Activated CD4-positive, alpha-beta T cell treated with anti-CD3 and anti-CD28 coated beads for 36 hours (primary cell): Measurements from ENCODE around the gene CAMK4. TPM values are rescaled to one million over a fixed set of nuclear protein-coding genes. Genes with fewer than 3 reads are reported as not detected.

Experiments
- ATAC-seq: fragments of 200-7000 bp; cut with Tn5 transposase; one replicate; pipeline ENCODE4 v1.10.0; 2021; ENCODE audit warnings: mild to moderate bottlenecking, moderate library complexity
- CTCF ChIA-PET: fragments of 350-600 bp; sonication (Branson Sonifier 250); formaldehyde crosslinking; loops from one replicate; lab custom pipeline; 2021; ENCODE audit warnings: antibody characterized with exemption; lab: Charles Lee
- POLR2A ChIA-PET: fragments of 350-600 bp; sonication (Branson Sonifier 250); formaldehyde crosslinking; loops from one replicate; lab custom pipeline; 2021; ENCODE audit warnings: antibody characterized with exemption, inconsistent platforms; lab: Charles Lee
- DNase-seq: peaks from one replicate; pipeline ENCODE4 v3.0.0-alpha.2; 2020
- H3K27ac Mint-ChIP-seq: one replicate; pipeline ENCODE4 v1.8.0; 2021; ENCODE audit warnings: mixed read lengths
- H3K27me3 Mint-ChIP-seq: one replicate; pipeline ENCODE4 v1.8.0; 2021; ENCODE audit warnings: mixed read lengths
- H3K36me3 Mint-ChIP-seq: one replicate; pipeline ENCODE4 v1.8.0; 2021; ENCODE audit warnings: low read depth, mixed read lengths
- H3K4me1 Mint-ChIP-seq: one replicate; pipeline ENCODE4 v1.8.0; 2021; ENCODE audit warnings: mixed read lengths
- H3K4me3 Mint-ChIP-seq: one replicate; pipeline ENCODE4 v1.8.0; 2021; ENCODE audit warnings: mild to moderate bottlenecking, moderate library complexity, mixed read lengths
- H3K9me3 Mint-ChIP-seq: one replicate; pipeline ENCODE4 v1.8.0; 2021; ENCODE audit warnings: low read depth, mixed read lengths
- intact Hi-C, 2 experiments: fragments of 100-400 bp; cut with DNase I in 1 of 2; cut with micrococcal nuclease in 1 of 2; formaldehyde crosslinking; loops; one replicate each; pipeline versions ENCODE4 v1.14.2 to v1.15.1; 2022 to 2024; cut with DNase I, micrococcal nuclease
- total RNA-seq, 2 experiments: library from RNA; stranded (reverse); gene quantifications; one replicate each; pipeline ENCODE4 v1.2.3, GENCODE V29; 2021

CAMK4 gene
- total RNA-seq, 2 experiments from 2014 or later, result 49.4 to 53.1 TPM

DNA sequence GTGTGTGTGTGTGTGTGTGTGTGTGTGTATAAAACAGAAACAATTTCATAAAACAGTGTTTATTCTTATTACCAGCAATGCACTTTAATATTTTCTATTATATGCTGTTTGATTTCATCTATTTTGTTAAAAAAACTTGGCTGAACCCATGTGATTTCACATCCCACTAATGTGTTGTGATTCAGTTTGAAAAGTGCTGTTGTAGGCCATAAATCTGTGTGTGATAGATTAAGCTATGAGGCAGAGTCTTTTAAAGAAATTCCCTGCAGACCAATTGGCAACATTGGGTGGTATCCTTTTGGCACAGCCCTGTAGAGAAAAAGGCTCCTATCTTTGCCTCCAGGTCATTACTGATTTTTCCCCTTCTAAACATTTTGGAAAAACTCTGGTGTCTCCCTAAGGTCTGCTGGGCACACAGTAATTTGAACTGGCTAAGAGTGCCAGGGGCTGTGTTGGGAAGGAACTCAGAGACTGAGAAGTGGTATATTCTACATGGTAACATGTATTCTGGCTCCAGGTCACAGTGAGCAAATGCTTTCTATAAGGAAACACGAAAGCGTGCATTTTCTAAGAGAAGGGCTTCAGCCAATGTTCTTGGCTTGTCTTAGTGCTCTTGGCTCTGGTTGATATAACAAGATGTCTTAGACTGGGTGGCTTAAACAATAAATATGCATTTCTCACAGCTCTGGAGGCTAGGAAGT, 4.5 kb downstream of the CAMK4 start:
- intact Hi-C loops, result loop anchor here (5.0 to 10.0 kb wide), 4 partner anchors 71 to 1636 kb away; partner anchors contain the start of genes NREP (in 1 of the 2), SLC25A46 (in 1 of the 2) and SRP19 (in 1 of the 2)
- ATAC-seq, result no peak
- POLR2A ChIA-PET, result no interaction called here
- H3K36me3 Mint-ChIP-seq, result peaks cover 22% of the 10 kb centered on the region
- no peak for DNase-seq
- no peaks in the 10 kb centered on the region for H3K9me3 Mint-ChIP-seq
- CTCF ChIA-PET, result interaction anchor here (0.7 to 2.7 kb wide), 5 partner anchors 26 to 95 kb away, joined by 3 to 23 read pairs (median 7); no protein-coding TSS in a partner anchor
- no peaks in the 10 kb centered on the region for H3K27me3 Mint-ChIP-seq
- peaks cover 57% of the 10 kb centered on the region for H3K4me1 Mint-ChIP-seq
- H3K27ac Mint-ChIP-seq, result peak overlapping the region; percentile 96
- H3K4me3 Mint-ChIP-seq, result peak overlapping the region; percentile 69

DNA sequence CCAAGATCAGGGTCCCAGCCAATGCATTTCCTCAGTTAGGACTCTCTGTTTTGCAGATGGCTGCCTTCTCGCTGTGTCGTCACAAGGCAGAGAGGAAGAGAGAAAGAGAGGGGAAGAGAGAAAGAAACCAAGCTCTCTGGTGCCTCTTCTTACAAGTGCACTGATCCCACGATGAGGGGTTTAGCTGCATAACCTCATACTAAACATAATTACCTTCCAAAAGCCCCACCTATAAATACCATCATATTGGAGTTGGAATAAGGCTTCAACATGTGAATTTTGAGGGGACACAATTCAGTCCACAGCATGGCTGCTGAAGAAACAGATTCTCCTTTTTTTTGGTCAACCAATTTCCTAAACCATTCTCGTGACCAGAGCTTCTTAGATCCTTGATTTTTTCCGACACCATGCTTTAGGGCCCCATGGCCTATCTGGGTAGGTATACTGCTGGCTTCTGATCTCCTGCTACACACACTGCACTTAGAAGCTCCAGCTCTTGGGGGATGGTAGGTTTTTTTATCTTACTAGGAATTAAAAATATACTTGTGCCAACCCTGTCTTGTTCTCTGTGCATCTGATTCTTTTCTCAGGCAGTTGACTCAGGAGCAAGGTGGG, 5.1 kb downstream of the CAMK4 start:
- peaks cover 24% of the 10 kb centered on the region for H3K36me3 Mint-ChIP-seq

DNA sequence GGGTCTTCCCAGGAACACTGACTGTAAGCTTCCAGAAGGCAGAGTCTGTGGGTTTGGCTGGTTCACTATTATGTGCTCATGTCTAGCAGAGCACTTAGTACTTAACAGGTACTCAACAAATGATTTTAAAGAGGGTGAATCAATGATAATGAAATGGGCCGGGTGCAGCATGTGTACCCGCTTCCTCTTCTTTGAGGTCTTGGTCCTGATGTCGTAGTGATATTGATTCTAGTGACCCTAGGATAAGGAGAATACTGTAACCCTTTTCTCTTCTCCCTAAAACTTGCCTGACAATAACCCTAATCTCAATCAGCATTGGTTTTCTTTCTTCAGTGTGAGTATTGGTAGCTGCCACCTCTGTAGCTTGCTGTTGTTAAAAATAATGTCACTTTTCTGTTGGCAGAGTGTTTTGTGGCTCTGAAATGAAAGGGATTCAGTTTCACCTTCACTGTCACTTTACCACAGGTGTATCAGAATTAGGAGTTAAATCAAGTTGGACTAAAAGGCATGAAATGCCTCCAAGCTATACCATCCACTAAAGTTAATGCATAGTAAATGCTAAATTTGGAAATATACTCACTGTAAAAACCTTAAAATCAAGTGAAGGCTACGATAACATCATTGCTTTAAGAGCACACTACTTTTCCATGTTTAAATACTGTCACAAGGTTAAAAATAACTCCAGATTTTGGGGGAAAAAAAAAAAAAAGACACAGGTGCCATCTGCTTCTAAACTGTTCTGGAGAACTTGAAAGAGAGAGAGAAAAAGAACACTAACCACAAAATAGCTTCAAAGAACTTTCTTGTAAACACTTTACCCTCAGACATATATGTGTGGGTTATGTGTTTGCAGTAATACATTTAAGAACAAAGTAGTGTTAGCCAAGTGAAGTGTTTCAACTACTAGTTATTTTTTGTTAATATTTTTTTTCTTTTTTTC, 6.0 kb downstream of the CAMK4 start:
- intact Hi-C loops, result loop anchor here (1.0 to 10.0 kb wide), 9 partner anchors 24 to 1815 kb away; partner anchors contain the start of genes NREP (in 1 of the 2), SLC25A46 (in 1 of the 2) and SRP19 (in 1 of the 2)
- H3K36me3 Mint-ChIP-seq, result peaks cover 21% of the 10 kb centered on the region
- DNase-seq (peak; percentile 36), ATAC-seq (peak; percentile 49)
- ChIA-PET CTCF (interaction anchor here (0.6 to 2.7 kb wide), 16 partner anchors 7 to 87 kb away, joined by 3 to 23 read pairs (median 3); no protein-coding TSS in a partner anchor), POLR2A (interaction anchor here (0.7 to 1.6 kb wide), 3 partner anchors 20 to 24 kb away, joined by 5 to 14 read pairs (median 6); no protein-coding TSS in a partner anchor)
- H3K9me3 Mint-ChIP-seq, result no peaks in the 10 kb centered on the region
- H3K4me3 Mint-ChIP-seq, result peak overlapping the region; percentile 69
- no peaks in the 10 kb centered on the region for H3K27me3 Mint-ChIP-seq
- H3K27ac Mint-ChIP-seq, result peak overlapping the region; percentile 96
- peaks cover 71% of the 10 kb centered on the region for H3K4me1 Mint-ChIP-seq

More for the DNA sequence above, 5.1 kb downstream of the CAMK4 start:
- no peaks in the 10 kb centered on the region for H3K9me3 Mint-ChIP-seq
- intact Hi-C loops, result loop anchor here (5.0 to 10.0 kb wide), 4 partner anchors 72 to 1635 kb away; partner anchors contain the start of genes NREP (in 1 of the 2), SLC25A46 (in 1 of the 2) and SRP19 (in 1 of the 2)
- H3K27me3 Mint-ChIP-seq, result no peaks in the 10 kb centered on the region
- H3K4me1 Mint-ChIP-seq, result peaks cover 63% of the 10 kb centered on the region
- ATAC-seq, result no peak
- DNase-seq, result peak; percentile 44
- ChIA-PET POLR2A (interaction anchor here (1.1 to 1.6 kb wide), 2 partner anchors 24 to 25 kb away, joined by 5 to 14 read pairs; no protein-coding TSS in a partner anchor), CTCF (interaction anchor here (0.6 to 2.7 kb wide), 12 partner anchors 8 to 95 kb away, joined by 3 to 23 read pairs (median 4); no protein-coding TSS in a partner anchor)
- H3K27ac Mint-ChIP-seq, result peak overlapping the region; percentile 96
- peak overlapping the region; percentile 69 for H3K4me3 Mint-ChIP-seq

DNA sequence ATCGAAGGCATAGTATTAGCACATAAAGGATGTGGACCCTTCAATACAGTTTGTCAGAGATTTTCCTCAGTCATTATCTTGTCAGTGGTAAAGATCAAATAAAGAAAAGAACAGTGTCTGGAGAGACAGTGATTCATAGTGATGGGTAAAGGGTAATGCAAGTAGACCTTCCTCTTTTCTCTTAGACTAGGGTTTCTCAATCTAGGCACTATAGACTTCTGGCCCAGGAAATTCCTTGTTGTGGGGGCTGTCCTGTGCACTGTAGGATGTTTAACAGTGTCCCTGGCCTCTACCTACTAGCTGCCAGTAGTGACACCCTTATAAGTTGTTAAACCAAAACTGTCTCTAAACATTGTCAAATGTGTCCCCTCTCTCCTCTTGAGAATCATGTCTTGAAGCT, 6.9 kb downstream of the CAMK4 start:
- H3K9me3 Mint-ChIP-seq, result no peaks in the 10 kb centered on the region
- POLR2A ChIA-PET, result no interaction called here
- H3K27ac Mint-ChIP-seq, result peak overlapping the region; percentile 81
- H3K27me3 Mint-ChIP-seq, result no peaks in the 10 kb centered on the region
- peak overlapping the region; percentile 31 for H3K4me3 Mint-ChIP-seq
- DNase-seq, result no peak
- CTCF ChIA-PET, result interaction anchor here (0.8 to 2.7 kb wide), 8 partner anchors 15 to 88 kb away, joined by 3 to 23 read pairs (median 6); no protein-coding TSS in a partner anchor
- ATAC-seq, result peak; percentile 15
- H3K36me3 Mint-ChIP-seq, result peaks cover 18% of the 10 kb centered on the region
- intact Hi-C loops, result loop anchor here (2.0 to 10.0 kb wide), 4 partner anchors 24 to 1816 kb away; no protein-coding TSS in a partner anchor
- peaks cover 81% of the 10 kb centered on the region for H3K4me1 Mint-ChIP-seq

DNA sequence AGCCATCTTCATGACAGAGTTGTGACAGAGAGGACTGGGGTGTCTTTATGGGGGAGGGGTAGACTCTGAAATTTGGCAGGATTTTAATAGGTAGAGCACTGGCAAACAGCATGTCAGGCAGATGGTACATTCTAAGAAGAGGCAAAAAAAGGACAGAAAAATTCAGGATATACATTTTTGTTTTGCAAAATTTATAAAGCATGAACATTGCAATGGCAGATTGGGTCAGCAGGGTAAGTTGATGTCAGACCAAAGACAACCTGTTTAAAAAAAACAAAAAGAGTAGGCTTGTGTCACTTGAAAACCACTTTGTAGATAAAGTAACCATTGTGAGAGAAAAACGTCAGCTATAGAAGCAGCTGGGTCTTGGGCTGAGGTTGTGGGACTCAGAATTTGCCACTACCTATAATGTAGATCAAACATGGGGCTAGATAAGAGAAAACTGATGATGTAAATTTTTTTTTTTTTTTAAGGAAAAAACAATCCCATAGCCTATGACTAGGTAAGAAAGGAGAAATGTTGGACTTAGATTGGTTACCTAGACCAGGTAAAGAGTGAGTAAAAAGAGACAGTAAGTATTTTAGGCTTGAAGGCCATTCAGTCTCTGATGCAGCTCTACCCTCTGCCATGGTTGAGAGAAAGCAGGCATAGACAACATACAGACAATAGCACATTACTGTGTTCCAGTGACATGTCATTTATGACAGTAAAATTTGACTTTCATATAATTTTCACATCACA, 8.3 kb downstream of the CAMK4 start:
- ATAC-seq (peak; percentile 14), DNase-seq (no peak)
- H3K27ac Mint-ChIP-seq, result peak overlapping the region; percentile 91
- peaks cover 91% of the 10 kb centered on the region for H3K4me1 Mint-ChIP-seq
- POLR2A ChIA-PET, result interaction anchor here (0.6 to 1.1 kb wide), 5 partner anchors 8 to 23 kb away, joined by 3 to 7 read pairs (median 4); partner anchors contain the start of gene CAMK4
- CTCF ChIA-PET, result interaction anchor here (1.2 to 2.4 kb wide), 3 partner anchors 8 to 22 kb away, joined by 3 to 11 read pairs (median 4); partner anchors contain the start of gene CAMK4
- H3K36me3 Mint-ChIP-seq, result peaks cover 16% of the 10 kb centered on the region
- no peaks in the 10 kb centered on the region for H3K9me3 Mint-ChIP-seq
- H3K27me3 Mint-ChIP-seq, result no peaks in the 10 kb centered on the region
- H3K4me3 Mint-ChIP-seq, result peak overlapping the region; percentile 43
- intact Hi-C loops, result loop anchor here (1.0 to 10.0 kb wide), 4 partner anchors 9 to 1818 kb away; no protein-coding TSS in a partner anchor

DNA sequence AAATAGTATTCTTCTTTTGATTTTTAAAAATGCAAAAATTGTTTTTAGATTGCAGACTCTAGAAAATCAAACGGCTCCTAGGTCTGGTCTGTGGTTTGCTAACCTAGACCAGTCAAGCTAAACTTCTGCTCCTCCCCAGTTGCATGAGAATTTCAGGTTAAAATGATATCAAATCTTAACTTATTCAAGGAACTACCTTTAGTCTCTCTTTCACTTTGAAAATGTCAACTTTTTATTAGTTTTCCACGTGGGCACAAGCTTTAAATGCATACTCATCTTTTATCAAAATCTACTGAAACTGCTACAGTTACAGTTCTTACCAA, 8.8 kb downstream of the CAMK4 start:
- H3K36me3 Mint-ChIP-seq, result peaks cover 10% of the 10 kb centered on the region
- H3K27me3 Mint-ChIP-seq, result no peaks in the 10 kb centered on the region
- intact Hi-C loops, result loop anchor here (1.0 to 10.0 kb wide), 4 partner anchors 10 to 1818 kb away; no protein-coding TSS in a partner anchor
- ChIA-PET POLR2A (interaction anchor here (0.6 to 1.1 kb wide), 5 partner anchors 8 to 22 kb away, joined by 3 to 7 read pairs (median 4); partner anchors contain the start of gene CAMK4), CTCF (interaction anchor here (0.7 to 2.4 kb wide), 4 partner anchors 8 to 77 kb away, joined by 3 to 11 read pairs (median 4); partner anchors contain the start of gene CAMK4)
- peaks cover 91% of the 10 kb centered on the region for H3K4me1 Mint-ChIP-seq
- peak overlapping the region; percentile 92 for H3K27ac Mint-ChIP-seq
- no peak for DNase-seq
- ATAC-seq, result peak; percentile 9
- H3K4me3 Mint-ChIP-seq, result peak overlapping the region; percentile 52
- no peaks in the 10 kb centered on the region for H3K9me3 Mint-ChIP-seq

DNA sequence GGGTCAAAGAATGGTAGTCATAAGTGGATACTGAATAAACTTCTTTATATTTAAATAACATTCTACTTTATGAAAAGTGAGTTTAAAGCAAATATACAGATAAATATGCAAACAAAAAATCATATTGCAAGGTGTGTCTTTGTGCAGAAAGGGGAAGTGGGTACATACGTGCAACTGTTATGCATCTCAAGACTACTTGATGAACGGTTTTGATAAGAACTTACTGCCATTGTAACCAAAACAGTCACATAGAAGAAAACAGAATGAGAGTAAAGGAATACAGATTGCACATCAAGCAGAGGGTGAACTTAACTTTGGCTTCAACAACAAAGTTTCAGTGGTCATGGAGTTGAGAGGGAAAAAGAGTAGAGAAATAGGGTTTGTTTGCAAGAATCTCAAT, 9.9 kb downstream of the CAMK4 start:
- H3K4me3 Mint-ChIP-seq, result peak overlapping the region; percentile 25
- DNase-seq (no peak), ATAC-seq (no peak)
- H3K4me1 Mint-ChIP-seq, result peaks cover 94% of the 10 kb centered on the region
- peak overlapping the region; percentile 93 for H3K27ac Mint-ChIP-seq
- POLR2A ChIA-PET, result interaction anchor here (1.0 kb wide), 1 partner anchor 26 kb away, joined by 3 read pairs; no protein-coding TSS in a partner anchor
- peaks cover 8% of the 10 kb centered on the region for H3K36me3 Mint-ChIP-seq
- H3K9me3 Mint-ChIP-seq, result no peaks in the 10 kb centered on the region
- CTCF ChIA-PET, result interaction anchor here (9.0 kb wide), 1 partner anchor 16 kb away, joined by 132 read pairs; no protein-coding TSS in a partner anchor
- H3K27me3 Mint-ChIP-seq, result no peaks in the 10 kb centered on the region
- intact Hi-C loops, result loop anchor here (10.0 kb wide), 3 partner anchors 921 to 1819 kb away; no protein-coding TSS in a partner anchor

DNA sequence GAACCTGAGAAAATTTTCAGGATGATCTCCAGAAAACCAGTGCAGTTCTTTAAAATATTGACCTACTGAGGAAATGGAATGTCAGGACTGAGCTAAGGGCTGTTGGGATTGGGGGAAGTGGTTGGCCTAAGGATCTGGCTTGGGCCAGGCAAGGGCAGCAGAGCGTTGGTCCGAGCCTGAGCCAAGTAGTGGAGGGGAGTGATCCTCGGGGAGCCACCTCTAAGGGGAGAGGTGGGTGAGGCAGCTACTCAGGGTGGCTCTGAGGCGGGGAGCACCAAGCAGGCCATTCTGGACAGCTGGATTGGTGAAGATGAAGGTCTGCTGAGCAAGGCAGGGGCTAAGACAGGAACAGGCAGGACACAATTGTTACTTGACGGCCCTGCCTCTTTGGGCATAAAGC, 11.5 kb downstream of the CAMK4 start:
- intact Hi-C loops, result loop anchor here (2.0 to 10.0 kb wide), 4 partner anchors 101 to 1821 kb away; no protein-coding TSS in a partner anchor
- Mint-ChIP-seq H3K27ac (peak overlapping the region; percentile 93), H3K9me3 (no peaks in the 10 kb centered on the region), H3K36me3 (peaks cover 7% of the 10 kb centered on the region), H3K27me3 (no peaks in the 10 kb centered on the region), H3K4me3 (peak overlapping the region; percentile 42), H3K4me1 (peaks cover 95% of the 10 kb centered on the region)
- ChIA-PET POLR2A (interaction anchor here (1.5 to 4.0 kb wide), 3 partner anchors 11 to 19 kb away, joined by 4 to 35 read pairs (median 29); partner anchors contain the start of gene CAMK4), CTCF (interaction anchor here (0.7 to 9.0 kb wide), 8 partner anchors 9 to 216 kb away, joined by 3 to 132 read pairs (median 6); partner anchors contain the start of gene CAMK4)
- DNase-seq (no peak), ATAC-seq (no peak)

DNA sequence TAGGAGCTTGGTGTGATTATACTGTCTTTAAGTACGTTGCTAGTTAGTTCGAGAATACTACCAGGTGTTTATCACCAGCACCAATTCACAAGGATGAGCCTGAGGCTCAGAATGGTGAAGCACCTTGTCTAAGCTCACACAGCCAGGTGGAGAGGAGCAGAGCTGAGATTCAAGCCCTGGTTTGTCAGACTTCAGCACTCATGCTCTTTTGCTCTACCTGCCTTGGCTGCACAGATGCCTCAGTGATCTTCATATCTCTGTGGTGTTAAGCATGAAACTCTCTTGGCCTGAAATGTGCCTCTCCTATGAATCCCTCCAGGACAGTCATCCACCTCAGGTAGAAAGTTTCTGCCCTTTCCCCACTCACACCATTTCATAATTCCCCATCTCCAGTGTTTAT, 12.2 kb downstream of the CAMK4 start:
- ATAC-seq (no peak), DNase-seq (no peak)
- Mint-ChIP-seq H3K36me3 (peaks cover 7% of the 10 kb centered on the region), H3K4me3 (peak overlapping the region; percentile 63), H3K9me3 (no peaks in the 10 kb centered on the region), H3K27ac (peak overlapping the region; percentile 93), H3K27me3 (no peaks in the 10 kb centered on the region), H3K4me1 (peaks cover 93% of the 10 kb centered on the region)
- POLR2A ChIA-PET, result interaction anchor here (1.5 to 4.0 kb wide), 4 partner anchors 10 to 18 kb away, joined by 4 to 35 read pairs (median 18); partner anchors contain the start of gene CAMK4
- intact Hi-C loops, result loop anchor here (2.0 to 10.0 kb wide), 4 partner anchors 100 to 1822 kb away; no protein-coding TSS in a partner anchor
- CTCF ChIA-PET, result interaction anchor here (0.7 to 9.0 kb wide), 10 partner anchors 7 to 216 kb away, joined by 3 to 132 read pairs (median 4); partner anchors contain the start of gene CAMK4
